HepG2 (cell line): ENCODE measurements around the gene IL10. TPM values are rescaled to one million over a fixed set of nuclear protein-coding genes. Genes with fewer than 3 reads are reported as not detected.

Experiments used
- ATAC-seq: fragments of 200-7000 bp; cut with Tn5 transposase; 3 replicates; pipeline ENCODE4 v1.9.1; 2020; ENCODE audit warnings: mild to moderate bottlenecking, moderate library complexity
- BruUV-seq: library from RNA; stranded (reverse); fragments of 400-500 nt; replicated peaks from 2 replicates; lab custom pipeline; 2021; lab: Mats Ljungman, UMichigan
- CTCF ChIA-PET: fragments of 300-600 bp; formaldehyde crosslinking; extraction: SDS; loops from one replicate; lab custom pipeline; 2021; ENCODE audit warnings: low total read pairs, inconsistent platforms, low intra/inter-chr PET ratio; lab: Yijun Ruan, JAX
- POLR2A ChIA-PET: fragments of 350-600 bp; sonication (Branson Sonifier 250); formaldehyde crosslinking; loops from one replicate; lab custom pipeline; 2020; ENCODE audit warnings: antibody characterized with exemption, inconsistent platforms; lab: Yijun Ruan, JAX
- DNase-seq: peaks from one replicate; pipeline ENCODE4 v3.0.0-alpha.2; 2015; ENCODE audit warnings: low spot score
- FAIRE-seq: peaks from 3 replicates; lab custom pipeline; 2011; peaks lifted over from hg19 to GRCh38; lab: Jason Lieb, UNC
- H2AFZ ChIP-seq: one replicate; pipeline ENCODE4 v1.6.1; 2011; ENCODE audit warnings: low read length, inconsistent platforms
- H3K27ac ChIP-seq: fragments of 300-600 bp; 3 replicates; pipeline ENCODE4 v1.8.0; 2011; ENCODE audit warnings: mixed run types, mild to moderate bottlenecking, mixed read lengths, low read length, inconsistent platforms; ENCODE audit not compliant: insufficient read depth; ENCODE audit errors: extremely low read length
- H3K27me3 ChIP-seq, 2 experiments: fragments of 200-600 bp in 1 of 2; 2 replicates in 1 of 2; 3 replicates in 1 of 2; pipeline versions ENCODE4 v1.6.0 to v1.8.0; 2011; ENCODE audit warnings: low read length in 2 of 2, mild to moderate bottlenecking in 2 of 2, moderate library complexity in 2 of 2, inconsistent platforms in 1 of 2; ENCODE audit not compliant: insufficient read depth in 2 of 2, control insufficient read depth in 1 of 2
- H3K36me3 ChIP-seq, 2 experiments: fragments of 200-600 bp in 1 of 2; replicated peaks in 1 of 2; 2 replicates in 1 of 2; 3 replicates in 1 of 2; pipeline versions ENCODE4 v1.5.1 to v1.8.0; 2011; ENCODE audit warnings: low read length in 2 of 2, inconsistent platforms in 1 of 2; ENCODE audit not compliant: insufficient read depth in 2 of 2, control insufficient read depth in 1 of 2
- H3K4me1 ChIP-seq: 2 replicates; pipeline ENCODE4 v1.5.1; 2012; ENCODE audit warnings: low read length, inconsistent platforms; ENCODE audit not compliant: insufficient read depth
- H3K4me2 ChIP-seq: 2 replicates; pipeline ENCODE4 v1.6.0; 2011; ENCODE audit warnings: low read depth, low read length, inconsistent platforms
- H3K4me3 ChIP-seq, 3 experiments: fragments of 200-600 bp in 1 of 3; sonication (generic), shearing (Covaris generic) in 1 of 3; replicated peaks in 1 of 3; 2 replicates each; pipeline ENCODE4 v1.5.1; 2011 to 2016; ENCODE audit warnings: low read length in 3 of 3, inconsistent platforms in 2 of 3, low read depth in 2 of 3, mild to moderate bottlenecking in 2 of 3, control low read depth in 1 of 3, mixed read lengths in 1 of 3; ENCODE audit not compliant: insufficient read depth in 1 of 3
- H3K79me2 ChIP-seq: one replicate; pipeline ENCODE4 v1.6.1; 2011; ENCODE audit warnings: low read length, inconsistent platforms; ENCODE audit not compliant: insufficient read depth
- H3K9ac ChIP-seq: 2 replicates; pipeline ENCODE4 v1.6.0; 2011; ENCODE audit warnings: mild to moderate bottlenecking, low read depth, low read length, inconsistent platforms; ENCODE audit not compliant: insufficient read depth
- H3K9me3 ChIP-seq: 2 replicates; pipeline ENCODE4 v1.5.1; 2012; ENCODE audit warnings: mild to moderate bottlenecking, low read length
- H4K20me1 ChIP-seq: 2 replicates; pipeline ENCODE4 v1.6.0; 2011; ENCODE audit warnings: inconsistent platforms, mild to moderate bottlenecking, low read length, moderate library complexity; ENCODE audit not compliant: insufficient read depth
- CREM ChIP-seq, 2 experiments: sonication (generic) in 1 of 2; formaldehyde crosslinking in 1 of 2; IDR thresholded peaks; 2 replicates each; pipeline versions ENCODE4 v1.4.0 to v1.6.1; 2016 to 2020; ENCODE audit warnings: antibody characterized with exemption in 1 of 2, mild to moderate bottlenecking in 1 of 2, missing genetic modification reagents in 1 of 2
- HNF4G ChIP-seq, 2 experiments: sonication (generic) in 1 of 2; formaldehyde crosslinking in 1 of 2; IDR thresholded peaks; 2 replicates each; pipeline versions ENCODE4 v1.4.0 to v1.6.1; 2011 to 2020; ENCODE audit warnings: borderline replicate concordance in 2 of 2, low read depth in 2 of 2, mild to moderate bottlenecking in 2 of 2, low read length in 1 of 2, missing genetic modification reagents in 1 of 2, moderate library complexity in 1 of 2
- PHF20 ChIP-seq: sonication (generic); formaldehyde crosslinking; IDR thresholded peaks from 2 replicates; pipeline ENCODE4 v1.5.0; 2020; ENCODE audit warnings: mild to moderate bottlenecking, missing genetic modification reagents
- ZEB1 ChIP-seq: IDR thresholded peaks from 2 replicates; pipeline ENCODE4 v1.6.1; 2012; ENCODE audit warnings: mild to moderate bottlenecking, low read depth, inconsistent platforms; ENCODE audit not compliant: insufficient replicate concordance
- ZNF180 ChIP-seq: sonication (generic); formaldehyde crosslinking; IDR thresholded peaks from 2 replicates; pipeline ENCODE4 v1.4.0; 2020; ENCODE audit warnings: low read depth, missing genetic modification reagents, borderline replicate concordance
- ZNF430 ChIP-seq: sonication (generic); formaldehyde crosslinking; IDR thresholded peaks from 2 replicates; pipeline ENCODE4 v1.9.0; 2021; ENCODE audit warnings: mild to moderate bottlenecking, missing genetic modification reagents
- ZNF510 ChIP-seq: sonication (generic); formaldehyde crosslinking; IDR thresholded peaks from 2 replicates; pipeline ENCODE4 v1.4.0; 2020; ENCODE audit warnings: low read depth, mild to moderate bottlenecking, missing genetic modification reagents
- WGBS: methylation state at CpG from one replicate; pipeline ENCODE4 v1.1.6; 2017; ENCODE audit warnings: low lambda C conversion rate; 5-methylcytosine and 5-hydroxymethylcytosine counted together
- in situ Hi-C: cut with HindIII; loops from 2 replicates; pipeline ENCODE4 v1.10.0; 2017; ENCODE audit warnings: low pct_unique_long_range_greater_than_20kb; ENCODE audit not compliant: extremely low pct_ligation_motif_present
- intact Hi-C: fragments of 100-400 bp; cut with micrococcal nuclease; formaldehyde crosslinking; loops from one replicate; pipeline ENCODE4 v1.10.0; 2022; ENCODE audit not compliant: unreplicated experiment
- polyA plus RNA-seq, 8 experiments: library from polyadenylated mRNA; depleted of rRNA in 3 of 8; stranded (reverse) in 7 of 8; unstranded in 1 of 8; fragments of >200 nt; fragmentation: Illumina TruSeq in 4 of 8; extraction: Trizol in 4 of 8; gene quantifications; 2 replicates each; pipeline versions ENCODE4 v1.2.1 to v1.2.3, GENCODE V29; 2011 to 2016; ENCODE audit warnings: low read depth in 4 of 8, missing spikeins in 1 of 8, mixed read lengths in 1 of 8; ENCODE audit not compliant: insufficient read depth in 1 of 8
- total RNA-seq, 5 experiments: library from RNA; depleted of rRNA; stranded (reverse); fragments of >200 nt; fragmentation: Illumina TruSeq; extraction: Trizol; gene quantifications; 2 replicates each; pipeline ENCODE4 v1.2.3, GENCODE V29; 2016; ENCODE audit warnings: low read depth in 1 of 5
- TF ChIP-seq, protein P1 (sequence below): sonication (generic); formaldehyde crosslinking; IDR thresholded peaks from 2 replicates; pipeline ENCODE4 v1.9.0; 2021; ENCODE audit warnings: missing genetic modification reagents, borderline replicate concordance
- TF ChIP-seq, protein P2 (sequence below): sonication (generic); formaldehyde crosslinking; IDR thresholded peaks from 2 replicates; pipeline ENCODE4 v1.9.0; 2021; ENCODE audit warnings: missing genetic modification reagents, borderline replicate concordance
- TF ChIP-seq, protein P3 (sequence below): sonication (generic); formaldehyde crosslinking; IDR thresholded peaks from 2 replicates; pipeline ENCODE4 v1.4.0; 2020; ENCODE audit warnings: mild to moderate bottlenecking, missing genetic modification reagents

The IL10 gene
- total and polyA plus RNA-seq, 2 of the 13 experiments (the other 11 are each of a cell fraction or from before 2014, with no cell fraction given) = not detected

DNA sequence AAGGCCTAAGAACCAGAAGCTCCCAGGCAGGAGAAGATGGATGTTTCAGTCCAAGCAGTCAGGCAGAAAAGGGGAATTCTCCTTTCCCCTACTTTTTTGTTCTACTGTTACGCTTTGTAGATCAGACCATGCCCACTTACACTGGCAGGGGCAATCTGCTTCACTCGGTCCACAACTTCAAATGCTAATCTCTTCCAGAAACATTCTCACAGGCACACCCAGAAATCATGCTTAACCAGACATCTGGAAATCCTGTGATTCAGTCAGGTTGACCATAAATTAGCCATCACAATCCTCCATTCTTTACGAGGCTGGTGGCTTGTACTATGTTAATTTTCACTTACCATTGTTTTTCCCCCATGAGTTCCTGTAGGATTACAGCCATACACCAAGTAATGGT is 23.8 kb upstream of the IL10 start:
- FAIRE-seq (no peak), ATAC-seq (no peak), DNase-seq (no peak)
- Histone ChIP-seq H3K9me3 (no peaks in the 10 kb centered on the region), H3K4me2 (no peak overlapping the region), H4K20me1 (no peaks in the 10 kb centered on the region), H3K27me3 (0 out of 5 replicates have a peak, but pooled peaks cover 0 to 5% of the 10 kb centered on the region in 2 experiments), H2AFZ (no peak overlapping the region), H3K79me2 (no peaks in the 10 kb centered on the region), H3K4me3 (no peak overlapping the region), H3K27ac (no peak overlapping the region), H3K36me3 (no peaks in the 10 kb centered on the region), H3K9ac (no peak overlapping the region), H3K4me1 (no peaks in the 10 kb centered on the region)
- in situ Hi-C loops = no loop called here
- no TSS peak for BruUV-seq
- intact Hi-C loops = no loop called here
- TF ChIP-seq ZNF430 (CRISPR knock-in tag) (no peak), PHF20 (CRISPR knock-in tag) (no peak), ZEB1 (no peak), ZNF510 (no peak), CREM (IDR thresholded peaks at IDR 0.05) (no peak), CREM (CRISPR knock-in tag; IDR thresholded peaks at IDR 0.05) (no peak), HNF4G (IDR thresholded peaks at IDR 0.05; ENCODE audit: borderline replicate concordance, low read depth, low read length) (no peak), HNF4G (CRISPR knock-in tag; IDR thresholded peaks at IDR 0.05; ENCODE audit: borderline replicate concordance, low read depth) (no peak), ZNF180 (CRISPR knock-in tag) (no peak)
- TF ChIP-seq, protein P1, sequence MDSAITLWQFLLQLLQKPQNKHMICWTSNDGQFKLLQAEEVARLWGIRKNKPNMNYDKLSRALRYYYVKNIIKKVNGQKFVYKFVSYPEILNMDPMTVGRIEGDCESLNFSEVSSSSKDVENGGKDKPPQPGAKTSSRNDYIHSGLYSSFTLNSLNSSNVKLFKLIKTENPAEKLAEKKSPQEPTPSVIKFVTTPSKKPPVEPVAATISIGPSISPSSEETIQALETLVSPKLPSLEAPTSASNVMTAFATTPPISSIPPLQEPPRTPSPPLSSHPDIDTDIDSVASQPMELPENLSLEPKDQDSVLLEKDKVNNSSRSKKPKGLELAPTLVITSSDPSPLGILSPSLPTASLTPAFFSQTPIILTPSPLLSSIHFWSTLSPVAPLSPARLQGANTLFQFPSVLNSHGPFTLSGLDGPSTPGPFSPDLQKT (CRISPR knock-in tag) = no peak
- TF ChIP-seq, protein P2, sequence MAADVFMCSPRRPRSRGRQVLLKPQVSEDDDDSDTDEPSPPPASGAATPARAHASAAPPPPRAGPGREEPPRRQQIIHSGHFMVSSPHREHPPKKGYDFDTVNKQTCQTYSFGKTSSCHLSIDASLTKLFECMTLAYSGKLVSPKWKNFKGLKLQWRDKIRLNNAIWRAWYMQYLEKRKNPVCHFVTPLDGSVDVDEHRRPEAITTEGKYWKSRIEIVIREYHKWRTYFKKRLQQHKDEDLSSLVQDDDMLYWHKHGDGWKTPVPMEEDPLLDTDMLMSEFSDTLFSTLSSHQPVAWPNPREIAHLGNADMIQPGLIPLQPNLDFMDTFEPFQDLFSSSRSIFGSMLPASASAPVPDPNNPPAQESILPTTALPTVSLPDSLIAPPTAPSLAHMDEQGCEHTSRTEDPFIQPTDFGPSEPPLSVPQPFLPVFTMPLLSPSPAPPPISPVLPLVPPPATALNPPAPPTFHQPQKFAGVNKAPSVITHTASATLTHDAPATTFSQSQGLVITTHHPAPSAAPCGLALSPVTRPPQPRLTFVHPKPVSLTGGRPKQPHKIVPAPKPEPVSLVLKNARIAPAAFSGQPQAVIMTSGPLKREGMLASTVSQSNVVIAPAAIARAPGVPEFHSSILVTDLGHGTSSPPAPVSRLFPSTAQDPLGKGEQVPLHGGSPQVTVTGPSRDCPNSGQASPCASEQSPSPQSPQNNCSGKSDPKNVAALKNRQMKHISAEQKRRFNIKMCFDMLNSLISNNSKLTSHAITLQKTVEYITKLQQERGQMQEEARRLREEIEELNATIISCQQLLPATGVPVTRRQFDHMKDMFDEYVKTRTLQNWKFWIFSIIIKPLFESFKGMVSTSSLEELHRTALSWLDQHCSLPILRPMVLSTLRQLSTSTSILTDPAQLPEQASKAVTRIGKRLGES = no peak
- TF ChIP-seq, protein P3, sequence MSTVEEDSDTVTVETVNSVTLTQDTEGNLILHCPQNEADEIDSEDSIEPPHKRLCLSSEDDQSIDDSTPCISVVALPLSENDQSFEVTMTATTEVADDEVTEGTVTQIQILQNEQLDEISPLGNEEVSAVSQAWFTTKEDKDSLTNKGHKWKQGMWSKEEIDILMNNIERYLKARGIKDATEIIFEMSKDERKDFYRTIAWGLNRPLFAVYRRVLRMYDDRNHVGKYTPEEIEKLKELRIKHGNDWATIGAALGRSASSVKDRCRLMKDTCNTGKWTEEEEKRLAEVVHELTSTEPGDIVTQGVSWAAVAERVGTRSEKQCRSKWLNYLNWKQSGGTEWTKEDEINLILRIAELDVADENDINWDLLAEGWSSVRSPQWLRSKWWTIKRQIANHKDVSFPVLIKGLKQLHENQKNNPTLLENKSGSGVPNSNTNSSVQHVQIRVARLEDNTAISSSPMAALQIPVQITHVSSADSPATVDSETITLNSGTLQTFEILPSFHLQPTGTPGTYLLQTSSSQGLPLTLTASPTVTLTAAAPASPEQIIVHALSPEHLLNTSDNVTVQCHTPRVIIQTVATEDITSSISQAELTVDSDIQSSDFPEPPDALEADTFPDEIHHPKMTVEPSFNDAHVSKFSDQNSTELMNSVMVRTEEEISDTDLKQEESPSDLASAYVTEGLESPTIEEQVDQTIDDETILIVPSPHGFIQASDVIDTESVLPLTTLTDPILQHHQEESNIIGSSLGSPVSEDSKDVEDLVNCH (CRISPR knock-in tag) = no peak
- POLR2A ChIA-PET = no interaction called here
- 31% methylated on average over 3 of the region's 3 CpGs for WGBS
- CTCF ChIA-PET = no interaction called here
